ENCODE results near the gene CLASRP.

CLASRP gene

DNA sequence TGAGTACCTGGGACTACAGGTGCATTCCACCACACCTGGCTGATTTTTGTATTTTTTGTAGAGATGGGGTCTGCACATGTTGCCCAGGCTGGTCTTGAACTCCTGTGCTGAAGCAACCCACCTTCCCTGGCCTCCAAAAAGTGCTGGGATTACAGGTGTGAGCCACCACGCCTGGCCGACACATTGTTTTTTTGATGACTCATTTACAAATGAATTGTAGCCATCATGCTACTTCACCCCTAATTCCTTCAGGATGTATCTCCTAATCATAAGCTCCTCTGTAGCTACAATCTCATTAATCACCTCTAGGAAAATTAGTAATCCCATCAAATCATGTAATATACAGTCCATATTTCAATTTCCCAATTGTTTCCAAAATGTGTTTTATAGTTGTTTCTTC lies 19.7 kb upstream of the CLASRP start:
- Histone ChIP-seq H3K4me3 (ENCODE audit: low read length) (no peak overlapping the region), H3K79me2 (ENCODE audit: control insufficient read depth, low read length) (0 out of 2 replicates have a peak, but pooled peaks cover 5% of the 10 kb centered on the region), H3K27ac (ENCODE audit: low read depth, low read length) (peak overlapping the region; percentile 99), H4K20me1 (ENCODE audit: control insufficient read depth, insufficient read depth, low read depth, low read length) (no peaks in the 10 kb centered on the region), H3K4me2 (ENCODE audit: low read length) (no peak overlapping the region), H3K27me3 (ENCODE audit: control insufficient read depth, low read length) (no peaks in the 10 kb centered on the region), H3K36me3 (ENCODE audit: control insufficient read depth, low read length) (peaks cover 45% of the 10 kb centered on the region), H3K4me1 (ENCODE audit: control insufficient read depth, low read length) (peaks cover 48% of the 10 kb centered on the region), H3F3A (ENCODE audit: control insufficient read depth, insufficient read depth) (peaks cover 27% of the 10 kb centered on the region), H3K9me3 (ENCODE audit: control insufficient read depth, insufficient read depth, low read length) (no peaks in the 10 kb centered on the region), H3K9me2 (replicated peaks; ENCODE audit: control insufficient read depth, low read length) (no peaks in the 10 kb centered on the region)
- no peak for TF ChIP-seq EZH2phosphoT487 (IDR thresholded peaks at IDR 0.05; ENCODE audit: borderline replicate concordance, low read length)
- TF ChIP-seq, protein P1, sequence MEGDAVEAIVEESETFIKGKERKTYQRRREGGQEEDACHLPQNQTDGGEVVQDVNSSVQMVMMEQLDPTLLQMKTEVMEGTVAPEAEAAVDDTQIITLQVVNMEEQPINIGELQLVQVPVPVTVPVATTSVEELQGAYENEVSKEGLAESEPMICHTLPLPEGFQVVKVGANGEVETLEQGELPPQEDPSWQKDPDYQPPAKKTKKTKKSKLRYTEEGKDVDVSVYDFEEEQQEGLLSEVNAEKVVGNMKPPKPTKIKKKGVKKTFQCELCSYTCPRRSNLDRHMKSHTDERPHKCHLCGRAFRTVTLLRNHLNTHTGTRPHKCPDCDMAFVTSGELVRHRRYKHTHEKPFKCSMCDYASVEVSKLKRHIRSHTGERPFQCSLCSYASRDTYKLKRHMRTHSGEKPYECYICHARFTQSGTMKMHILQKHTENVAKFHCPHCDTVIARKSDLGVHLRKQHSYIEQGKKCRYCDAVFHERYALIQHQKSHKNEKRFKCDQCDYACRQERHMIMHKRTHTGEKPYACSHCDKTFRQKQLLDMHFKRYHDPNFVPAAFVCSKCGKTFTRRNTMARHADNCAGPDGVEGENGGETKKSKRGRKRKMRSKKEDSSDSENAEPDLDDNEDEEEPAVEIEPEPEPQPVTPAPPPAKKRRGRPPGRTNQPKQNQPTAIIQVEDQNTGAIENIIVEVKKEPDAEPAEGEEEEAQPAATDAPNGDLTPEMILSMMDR (IDR thresholded peaks at IDR 0.05; ENCODE audit: low read depth, low read length, poor library complexity, severe bottlenecking), result no peak

DNA sequence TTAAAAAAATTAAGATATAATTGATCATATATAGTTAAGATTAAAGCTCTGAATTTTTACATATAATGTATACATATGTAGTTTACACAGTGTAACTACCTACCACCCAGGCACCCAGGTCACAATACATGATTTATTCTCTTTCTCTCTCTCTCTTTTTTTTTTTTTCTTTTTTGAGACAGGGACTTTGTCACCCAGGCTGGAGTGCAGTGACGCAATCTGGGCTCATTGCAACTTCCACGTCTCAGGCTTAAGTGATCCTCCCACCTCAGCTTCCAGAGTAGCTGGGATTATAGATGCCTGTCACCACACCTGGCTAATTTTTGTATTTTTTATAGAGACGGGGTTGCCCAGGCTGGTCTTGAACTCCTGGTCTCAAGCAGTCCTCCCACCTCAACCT lies 18.8 kb upstream of the CLASRP start:
- Histone ChIP-seq H3K4me2 (ENCODE audit: low read length) (no peak overlapping the region), H3K9me3 (ENCODE audit: control insufficient read depth, insufficient read depth, low read length) (no peaks in the 10 kb centered on the region), H3K27me3 (ENCODE audit: control insufficient read depth, low read length) (no peaks in the 10 kb centered on the region), H4K20me1 (ENCODE audit: control insufficient read depth, insufficient read depth, low read depth, low read length) (no peaks in the 10 kb centered on the region), H3K4me1 (ENCODE audit: control insufficient read depth, low read length) (peaks cover 39% of the 10 kb centered on the region), H3F3A (ENCODE audit: control insufficient read depth, insufficient read depth) (peaks cover 27% of the 10 kb centered on the region), H3K27ac (ENCODE audit: low read depth, low read length) (no peak overlapping the region), H3K79me2 (ENCODE audit: control insufficient read depth, low read length) (0 out of 2 replicates have a peak, but pooled peaks cover 5% of the 10 kb centered on the region), H3K9me2 (replicated peaks; ENCODE audit: control insufficient read depth, low read length) (no peaks in the 10 kb centered on the region), H3K36me3 (ENCODE audit: control insufficient read depth, low read length) (peaks cover 37% of the 10 kb centered on the region), H3K4me3 (ENCODE audit: low read length) (no peak overlapping the region)
- no peak for TF ChIP-seq EZH2phosphoT487 (IDR thresholded peaks at IDR 0.05; ENCODE audit: borderline replicate concordance, low read length)
- TF ChIP-seq, protein P1 (IDR thresholded peaks at IDR 0.05; ENCODE audit: low read depth, low read length, poor library complexity, severe bottlenecking), result no peak

DNA sequence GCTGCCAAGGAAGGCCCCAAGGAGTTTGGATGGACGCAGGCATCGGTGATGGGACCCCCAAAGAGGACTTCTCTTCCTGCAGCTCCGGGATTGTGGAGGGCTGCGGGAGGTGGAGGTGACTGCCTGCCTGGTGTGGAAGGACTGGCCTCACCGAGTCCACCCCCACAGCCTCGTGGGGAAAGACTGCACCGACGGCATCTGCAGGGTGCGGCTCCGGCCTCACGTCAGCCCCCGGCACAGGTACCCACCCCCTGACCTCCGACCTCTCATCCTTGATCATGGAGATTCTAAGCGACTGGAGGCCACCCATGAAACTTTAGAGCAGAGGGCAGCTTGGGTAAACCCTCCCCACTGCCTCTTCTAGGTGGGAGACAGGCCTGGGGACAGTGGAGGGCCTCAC lies 16.9 kb upstream of the CLASRP start:
- H3K4me3 ChIP-seq (ENCODE audit: low read length), result no peak overlapping the region
- peaks cover 20% of the 10 kb centered on the region for H3K4me1 ChIP-seq (ENCODE audit: control insufficient read depth, low read length)
- no peaks in the 10 kb centered on the region for H4K20me1 ChIP-seq (ENCODE audit: control insufficient read depth, insufficient read depth, low read depth, low read length)
- H3K27ac ChIP-seq (ENCODE audit: low read depth, low read length), result no peak overlapping the region
- no peaks in the 10 kb centered on the region for H3K9me2 ChIP-seq (replicated peaks; ENCODE audit: control insufficient read depth, low read length)
- H3K9me3 ChIP-seq (ENCODE audit: control insufficient read depth, insufficient read depth, low read length), result no peaks in the 10 kb centered on the region
- H3F3A ChIP-seq (ENCODE audit: control insufficient read depth, insufficient read depth), result peaks cover 10% of the 10 kb centered on the region
- H3K27me3 ChIP-seq (ENCODE audit: control insufficient read depth, low read length), result no peaks in the 10 kb centered on the region
- TF ChIP-seq EZH2phosphoT487 (IDR thresholded peaks at IDR 0.05; ENCODE audit: borderline replicate concordance, low read length), result no peak
- TF ChIP-seq, protein P1 (IDR thresholded peaks at IDR 0.05; ENCODE audit: low read depth, low read length, poor library complexity, severe bottlenecking), result no peak
- H3K4me2 ChIP-seq (ENCODE audit: low read length), result no peak overlapping the region
- H3K79me2 ChIP-seq (ENCODE audit: control insufficient read depth, low read length), result 0 out of 2 replicates have a peak, but pooled peaks cover 5% of the 10 kb centered on the region
- peaks cover 37% of the 10 kb centered on the region for H3K36me3 ChIP-seq (ENCODE audit: control insufficient read depth, low read length)
